Activated B cell treated with CpG ODN at 0.5 μM for 24 hours (primary cell): ENCODE results near the gene ITPKB. TPM values are rescaled to one million over a fixed set of nuclear protein-coding genes. Genes with fewer than 3 reads are reported as not detected.

Experiments
- ATAC-seq: fragments of 200-7000 bp; cut with Tn5 transposase; one replicate; pipeline ENCODE4 v1.10.0; 2021; ENCODE audit warnings: low read depth, mild to moderate bottlenecking, moderate library complexity
- CTCF ChIA-PET: fragments of 350-600 bp; sonication (Branson Sonifier 250); formaldehyde crosslinking; loops from one replicate; lab custom pipeline; 2021; ENCODE audit warnings: antibody characterized with exemption; lab: Charles Lee
- POLR2A ChIA-PET: fragments of 350-600 bp; sonication (Branson Sonifier 250); formaldehyde crosslinking; loops from one replicate; lab custom pipeline; 2021; ENCODE audit warnings: antibody characterized with exemption; lab: Charles Lee
- DNase-seq: peaks from one replicate; pipeline ENCODE4 v3.0.0; 2022
- H3K27ac Mint-ChIP-seq: one replicate; pipeline ENCODE4 v1.8.0; 2020; ENCODE audit warnings: mixed read lengths
- H3K27me3 Mint-ChIP-seq: one replicate; pipeline ENCODE4 v1.8.0; 2021; ENCODE audit warnings: mixed read lengths
- H3K36me3 Mint-ChIP-seq: one replicate; pipeline ENCODE4 v1.8.0; 2021; ENCODE audit warnings: low read depth, mixed read lengths
- H3K4me1 Mint-ChIP-seq: one replicate; pipeline ENCODE4 v1.8.0; 2021; ENCODE audit warnings: mixed read lengths
- H3K4me3 Mint-ChIP-seq: one replicate; pipeline ENCODE4 v1.8.0; 2020; ENCODE audit warnings: mild to moderate bottlenecking, mixed read lengths
- H3K9me3 Mint-ChIP-seq: one replicate; pipeline ENCODE4 v1.8.0; 2020; ENCODE audit warnings: mixed read lengths
- CTCF ChIP-seq: fragments of 200-600 bp; IDR thresholded peaks from one replicate; pipeline ENCODE4 v1.8.0; 2022; ENCODE audit warnings: antibody characterized with exemption, mild to moderate bottlenecking
- intact Hi-C: fragments of 100-400 bp; cut with micrococcal nuclease; formaldehyde crosslinking; loops from one replicate; pipeline ENCODE4 v1.15.1; 2024
- total RNA-seq: library from RNA; stranded (reverse); gene quantifications from 2 replicates; pipeline ENCODE4 v1.2.3, GENCODE V29; 2022

Gene ITPKB
- total RNA-seq, 1 donor from 2014 or later, result 97.3 TPM

GRCh38 chr1:226739696-226740065, 599 bp upstream of the ITPKB start:
- POLR2A ChIA-PET, result interaction anchor here (0.6 to 9.0 kb wide), 21 partner anchors 9 to 118 kb away, joined by 3 to 95 read pairs (median 13); no protein-coding TSS in a partner anchor
- peak overlapping the region; percentile 86 for H3K27ac Mint-ChIP-seq
- no peaks in the 10 kb centered on the region for H3K27me3 Mint-ChIP-seq
- CTCF ChIA-PET, result interaction anchor here (0.8 to 1.2 kb wide), 4 partner anchors 28 to 99 kb away, joined by 3 read pairs; no protein-coding TSS in a partner anchor
- TF ChIP-seq CTCF, result no peak
- DNase-seq (no peak), ATAC-seq (no peak)
- H3K4me3 Mint-ChIP-seq, result peak overlapping the region; percentile 93
- H3K9me3 Mint-ChIP-seq, result no peaks in the 10 kb centered on the region
- intact Hi-C loops, result loop anchor here (1.0 to 10.0 kb wide), 7 partner anchors 8 to 203 kb away; partner anchors contain the start of genes COQ8A and STUM
- H3K36me3 Mint-ChIP-seq, result peaks cover 26% of the 10 kb centered on the region
- peaks cover 45% of the 10 kb centered on the region for H3K4me1 Mint-ChIP-seq

GRCh38 chr1:226738421-226738994, 574 bp downstream of the ITPKB start:
- ATAC-seq, result peak; percentile 22
- Mint-ChIP-seq H3K4me3 (peak overlapping the region; percentile 93), H3K4me1 (peaks cover 56% of the 10 kb centered on the region), H3K27ac (peak overlapping the region; percentile 86), H3K9me3 (no peaks in the 10 kb centered on the region), H3K27me3 (no peaks in the 10 kb centered on the region), H3K36me3 (peaks cover 37% of the 10 kb centered on the region)
- TF ChIP-seq CTCF, result no peak
- intact Hi-C loops, result loop anchor here (5.0 to 10.0 kb wide), 2 partner anchors 194 to 204 kb away; partner anchors contain the start of genes COQ8A and STUM
- peak; percentile 52 for DNase-seq
- ChIA-PET POLR2A (interaction anchor here (0.6 to 9.0 kb wide), 17 partner anchors 9 to 105 kb away, joined by 3 to 95 read pairs (median 13); no protein-coding TSS in a partner anchor), CTCF (interaction anchor here (1.1 to 1.5 kb wide), 3 partner anchors 36 to 77 kb away, joined by 3 to 4 read pairs (median 3); no protein-coding TSS in a partner anchor)

GRCh38 chr1:226737819-226738420, 1.2 kb downstream of the ITPKB start:
- H3K4me1 Mint-ChIP-seq, result peaks cover 62% of the 10 kb centered on the region
- DNase-seq (peak; percentile 58), ATAC-seq (peak; percentile 23)
- POLR2A ChIA-PET, result interaction anchor here (0.7 to 9.0 kb wide), 14 partner anchors 24 to 97 kb away, joined by 3 to 95 read pairs (median 17); no protein-coding TSS in a partner anchor
- peaks cover 43% of the 10 kb centered on the region for H3K36me3 Mint-ChIP-seq
- CTCF ChIA-PET, result interaction anchor here (0.7 to 1.6 kb wide), 6 partner anchors 35 to 112 kb away, joined by 3 to 6 read pairs (median 4); no protein-coding TSS in a partner anchor
- peak overlapping the region; percentile 86 for H3K27ac Mint-ChIP-seq
- H3K27me3 Mint-ChIP-seq, result no peaks in the 10 kb centered on the region
- intact Hi-C loops, result loop anchor here (1.0 to 10.0 kb wide), 5 partner anchors 26 to 204 kb away; partner anchors contain the start of genes COQ8A and STUM
- peak overlapping the region; percentile 93 for H3K4me3 Mint-ChIP-seq
- H3K9me3 Mint-ChIP-seq, result no peaks in the 10 kb centered on the region
- TF ChIP-seq CTCF, result no peak

GRCh38 chr1:226736908-226737818, 1.9 kb downstream of the ITPKB start:
- POLR2A ChIA-PET, result interaction anchor here (0.7 to 9.0 kb wide), 18 partner anchors 23 to 104 kb away, joined by 3 to 95 read pairs (median 4); no protein-coding TSS in a partner anchor
- ATAC-seq (peak; percentile 44), DNase-seq (peak; percentile 51)
- H3K36me3 Mint-ChIP-seq, result peaks cover 50% of the 10 kb centered on the region
- peak overlapping the region; percentile 86 for H3K27ac Mint-ChIP-seq
- H3K4me1 Mint-ChIP-seq, result peaks cover 68% of the 10 kb centered on the region
- CTCF ChIA-PET, result interaction anchor here (0.6 to 1.6 kb wide), 8 partner anchors 9 to 111 kb away, joined by 3 to 6 read pairs (median 3); no protein-coding TSS in a partner anchor
- H3K4me3 Mint-ChIP-seq, result peak overlapping the region; percentile 93
- intact Hi-C loops, result loop anchor here (1.0 to 10.0 kb wide), 5 partner anchors 25 to 205 kb away; partner anchors contain the start of genes COQ8A and STUM
- H3K9me3 Mint-ChIP-seq, result no peaks in the 10 kb centered on the region
- no peak for TF ChIP-seq CTCF
- no peaks in the 10 kb centered on the region for H3K27me3 Mint-ChIP-seq
